Fibroblast of lung (primary cell): ENCODE data around the gene ZCRB1.

ENCODE experiments used
- EZH2 ChIP-seq: IDR thresholded peaks from 2 replicates; pipeline ENCODE4 v1.5.1; 2012; ENCODE audit warnings: low read length, control low read depth, mild to moderate bottlenecking; ENCODE audit errors: missing control alignments
- TF ChIP-seq, protein P1 (sequence below), 2 donors: IDR thresholded peaks in 1 of 2; conservative IDR thresholded peaks in 1 of 2; 1 replicate in 1 of 2; 2 replicates in 1 of 2; pipeline ENCODE4 v1.5.1; 2011 to 2012; ENCODE audit warnings: low read length in 2 of 2, control low read depth in 1 of 2, inconsistent platforms in 1 of 2, low read depth in 1 of 2, mild to moderate bottlenecking in 1 of 2

- TF ChIP-seq, protein P1, sequence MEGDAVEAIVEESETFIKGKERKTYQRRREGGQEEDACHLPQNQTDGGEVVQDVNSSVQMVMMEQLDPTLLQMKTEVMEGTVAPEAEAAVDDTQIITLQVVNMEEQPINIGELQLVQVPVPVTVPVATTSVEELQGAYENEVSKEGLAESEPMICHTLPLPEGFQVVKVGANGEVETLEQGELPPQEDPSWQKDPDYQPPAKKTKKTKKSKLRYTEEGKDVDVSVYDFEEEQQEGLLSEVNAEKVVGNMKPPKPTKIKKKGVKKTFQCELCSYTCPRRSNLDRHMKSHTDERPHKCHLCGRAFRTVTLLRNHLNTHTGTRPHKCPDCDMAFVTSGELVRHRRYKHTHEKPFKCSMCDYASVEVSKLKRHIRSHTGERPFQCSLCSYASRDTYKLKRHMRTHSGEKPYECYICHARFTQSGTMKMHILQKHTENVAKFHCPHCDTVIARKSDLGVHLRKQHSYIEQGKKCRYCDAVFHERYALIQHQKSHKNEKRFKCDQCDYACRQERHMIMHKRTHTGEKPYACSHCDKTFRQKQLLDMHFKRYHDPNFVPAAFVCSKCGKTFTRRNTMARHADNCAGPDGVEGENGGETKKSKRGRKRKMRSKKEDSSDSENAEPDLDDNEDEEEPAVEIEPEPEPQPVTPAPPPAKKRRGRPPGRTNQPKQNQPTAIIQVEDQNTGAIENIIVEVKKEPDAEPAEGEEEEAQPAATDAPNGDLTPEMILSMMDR (conservative IDR thresholded peaks at IDR 0.05 in 1 of 2, IDR thresholded peaks at IDR 0.05 in 1 of 2; ENCODE audit: low read depth in 1 of 2, low read length in 2 of 2): no peak
- no peak for TF ChIP-seq EZH2
Observed at GRCh38 chr12:42336286-42336685, 10.4 kb upstream of the ZCRB1 start.
